WERI-Rb-1 (cell line): ENCODE data around the gene AK4.
A peak's percentile ranks its signal among the peaks of the same experiment; 100 is the strongest.

Experiments
- DNase-seq: peaks from one replicate; pipeline ENCODE4 v3.0.0-alpha.2; 2020
- H3K27ac ChIP-seq: fragments of 250-450 bp; sonication (Bioruptor Pico); 2 replicates; pipeline ENCODE4 v1.5.1; 2020; ENCODE audit warnings: mild to moderate bottlenecking, moderate library complexity
- H3K27me3 ChIP-seq: fragments of 250-450 bp; sonication (Bioruptor Pico); 2 replicates; pipeline ENCODE4 v1.5.1; 2021; ENCODE audit warnings: mild to moderate bottlenecking, low read depth, moderate library complexity; ENCODE audit not compliant: insufficient read depth, severe bottlenecking
- H3K36me3 ChIP-seq: fragments of 250-450 bp; sonication (Bioruptor Pico); 2 replicates; pipeline ENCODE4 v1.5.1; 2020; ENCODE audit warnings: mild to moderate bottlenecking, moderate library complexity
- H3K4me3 ChIP-seq: 2 replicates; pipeline ENCODE4 v1.5.1; 2011; ENCODE audit warnings: low read depth, mild to moderate bottlenecking, control low read depth, low read length
- H3K9me3 ChIP-seq: fragments of 250-450 bp; sonication (Bioruptor Pico); 2 replicates; pipeline ENCODE4 v1.5.1; 2021; ENCODE audit warnings: mild to moderate bottlenecking, moderate library complexity; ENCODE audit not compliant: severe bottlenecking
- TF ChIP-seq, protein P1 (sequence below): IDR thresholded peaks from 2 replicates; pipeline ENCODE4 v1.5.1; 2011; ENCODE audit warnings: low read depth, mild to moderate bottlenecking, control low read depth, inconsistent platforms, low read length

The AK4 gene

DNA sequence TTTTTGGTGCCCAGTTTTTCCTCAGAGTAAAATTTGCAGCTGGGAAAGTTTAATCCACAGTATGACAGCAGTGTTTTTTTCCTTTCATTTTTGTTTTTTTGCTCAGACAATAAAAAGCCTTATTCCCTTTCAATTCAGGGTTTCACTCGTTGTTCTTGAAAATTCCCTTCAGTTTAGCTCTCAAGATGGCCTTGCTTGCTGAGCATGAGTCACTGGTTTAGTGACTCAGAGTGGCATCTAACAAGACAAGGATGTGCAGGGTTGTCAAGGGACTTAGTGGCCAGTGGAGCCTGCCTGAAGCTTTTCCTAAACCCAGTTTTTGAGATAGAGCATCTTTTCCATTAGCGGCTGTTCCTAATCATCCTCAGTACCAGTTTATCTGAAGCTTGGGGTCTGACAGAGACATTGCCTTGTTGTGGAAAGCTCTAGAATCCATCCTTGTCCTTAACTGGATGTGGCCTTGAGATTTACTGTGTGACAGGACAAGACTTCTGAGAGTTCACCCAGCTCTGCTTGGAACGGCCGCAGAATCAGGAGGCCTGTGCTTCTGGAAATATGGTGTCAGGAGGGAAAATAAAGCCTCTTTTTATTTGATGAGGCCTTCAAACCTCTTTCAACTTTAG, 113.0 kb downstream of the AK4 start:
- TF ChIP-seq, protein P1, sequence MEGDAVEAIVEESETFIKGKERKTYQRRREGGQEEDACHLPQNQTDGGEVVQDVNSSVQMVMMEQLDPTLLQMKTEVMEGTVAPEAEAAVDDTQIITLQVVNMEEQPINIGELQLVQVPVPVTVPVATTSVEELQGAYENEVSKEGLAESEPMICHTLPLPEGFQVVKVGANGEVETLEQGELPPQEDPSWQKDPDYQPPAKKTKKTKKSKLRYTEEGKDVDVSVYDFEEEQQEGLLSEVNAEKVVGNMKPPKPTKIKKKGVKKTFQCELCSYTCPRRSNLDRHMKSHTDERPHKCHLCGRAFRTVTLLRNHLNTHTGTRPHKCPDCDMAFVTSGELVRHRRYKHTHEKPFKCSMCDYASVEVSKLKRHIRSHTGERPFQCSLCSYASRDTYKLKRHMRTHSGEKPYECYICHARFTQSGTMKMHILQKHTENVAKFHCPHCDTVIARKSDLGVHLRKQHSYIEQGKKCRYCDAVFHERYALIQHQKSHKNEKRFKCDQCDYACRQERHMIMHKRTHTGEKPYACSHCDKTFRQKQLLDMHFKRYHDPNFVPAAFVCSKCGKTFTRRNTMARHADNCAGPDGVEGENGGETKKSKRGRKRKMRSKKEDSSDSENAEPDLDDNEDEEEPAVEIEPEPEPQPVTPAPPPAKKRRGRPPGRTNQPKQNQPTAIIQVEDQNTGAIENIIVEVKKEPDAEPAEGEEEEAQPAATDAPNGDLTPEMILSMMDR = no peak
- Histone ChIP-seq H3K36me3 (no peaks in the 10 kb centered on the region), H3K27ac (no peak overlapping the region), H3K27me3 (no peaks in the 10 kb centered on the region), H3K4me3 (no peak overlapping the region), H3K9me3 (no peaks in the 10 kb centered on the region)
- no peak for DNase-seq

GRCh38 chr1:65263286-65263685, 115.3 kb downstream of the AK4 start:
- H3K4me3 ChIP-seq = no peak overlapping the region
- H3K27ac ChIP-seq = no peak overlapping the region
- DNase-seq = no peak
- H3K9me3 ChIP-seq = no peaks in the 10 kb centered on the region
- TF ChIP-seq, protein P1 = no peak
- no peaks in the 10 kb centered on the region for H3K36me3 ChIP-seq
- no peaks in the 10 kb centered on the region for H3K27me3 ChIP-seq

DNA sequence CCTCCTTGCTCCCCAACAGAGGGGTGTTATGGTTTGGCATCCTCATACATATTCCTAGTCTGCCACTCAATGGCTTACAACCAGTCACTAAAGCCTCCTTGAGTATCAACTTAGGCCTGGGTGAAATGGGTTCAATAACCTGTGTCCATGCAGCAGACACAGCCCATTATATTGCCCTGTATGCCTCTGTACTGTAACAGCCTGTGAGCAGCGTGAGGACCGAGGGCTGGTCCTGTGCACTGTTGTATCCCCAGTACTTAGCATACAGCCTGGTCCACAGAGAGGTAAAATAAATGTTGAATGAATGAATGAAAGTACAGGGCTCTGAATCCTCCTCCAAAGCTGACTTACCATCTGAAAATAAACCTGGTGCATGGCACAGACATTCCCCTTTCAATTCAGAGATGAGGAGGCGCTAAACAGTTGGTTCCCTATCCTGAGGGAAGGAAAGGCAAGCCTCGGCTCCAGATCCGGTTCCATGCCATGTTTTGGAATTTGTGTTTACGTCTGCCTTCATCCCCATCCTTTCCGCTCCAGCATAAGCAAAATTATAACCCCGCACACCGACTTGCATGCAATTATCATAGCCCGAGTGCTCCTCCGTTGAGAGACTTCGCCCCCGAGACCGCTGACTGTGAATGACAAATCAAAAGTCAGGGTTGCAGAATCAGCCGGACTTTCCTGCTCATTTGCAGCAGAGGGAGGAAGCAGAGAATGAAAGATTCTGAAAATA, 116.4 kb downstream of the AK4 start:
- Histone ChIP-seq H3K4me3 (no peak overlapping the region; the same call in 1 of the 2 replicates), H3K27me3 (no peaks in the 10 kb centered on the region), H3K27ac (no peak overlapping the region), H3K9me3 (no peaks in the 10 kb centered on the region), H3K36me3 (no peaks in the 10 kb centered on the region)
- DNase-seq = peak; percentile 51
- TF ChIP-seq, protein P1 = no peak

- H3K9me3 ChIP-seq = no peaks in the 10 kb centered on the region
- no peaks in the 10 kb centered on the region for H3K27me3 ChIP-seq
- H3K36me3 ChIP-seq = no peaks in the 10 kb centered on the region
- H3K4me3 ChIP-seq = peak overlapping the region; percentile 88
- TF ChIP-seq, protein P1 = no peak
- H3K27ac ChIP-seq = no peak overlapping the region; the same call in 1 of the 2 replicates
- no peak for DNase-seq
Measured at GRCh38 chr1:65265296-65265650, 117.3 kb downstream of the AK4 start.

DNA sequence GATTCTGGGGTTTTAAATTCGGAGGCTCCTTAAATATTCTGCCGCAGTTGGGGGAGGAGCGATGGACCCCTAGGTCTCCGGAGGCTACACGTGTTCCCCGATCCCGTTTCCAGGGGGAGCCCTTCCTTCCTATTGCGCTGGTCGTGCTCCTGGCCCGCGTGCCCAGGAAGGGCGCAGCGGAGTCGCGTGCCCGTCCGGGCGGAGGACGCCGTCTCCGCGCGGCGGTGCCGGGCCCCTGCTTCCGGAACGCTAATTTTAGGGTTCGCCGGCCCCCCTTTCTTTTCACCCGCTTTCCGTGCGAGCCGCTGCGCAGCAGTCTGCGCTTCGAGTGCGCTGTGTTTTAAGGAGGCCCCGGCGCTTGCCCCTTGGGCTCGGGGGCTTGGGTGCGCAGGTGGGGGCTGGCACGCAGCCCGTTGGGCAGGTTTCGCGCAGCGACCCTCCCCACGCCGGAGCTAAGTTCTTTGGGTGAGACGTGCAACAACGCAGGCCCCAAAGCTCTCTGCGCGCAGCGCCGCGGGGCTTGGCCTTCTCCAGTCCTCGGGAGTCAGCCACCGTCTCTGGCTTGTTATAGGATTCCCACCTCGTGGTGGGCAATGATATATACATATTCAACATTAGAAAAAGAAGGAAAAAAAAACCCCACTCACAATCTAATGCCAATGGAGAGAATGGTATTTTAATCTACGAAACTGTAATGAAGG, 117.8 kb downstream of the AK4 start:
- no peaks in the 10 kb centered on the region for H3K9me3 ChIP-seq
- TF ChIP-seq, protein P1 = peak; percentile 74
- peak; percentile 81 for DNase-seq
- peak overlapping the region; percentile 88 for H3K4me3 ChIP-seq
- no peaks in the 10 kb centered on the region for H3K36me3 ChIP-seq
- H3K27ac ChIP-seq = peak overlapping the region; percentile 68
- no peaks in the 10 kb centered on the region for H3K27me3 ChIP-seq
